G401 (cell line): ENCODE results near the gene REM2. TPM values are rescaled to one million over a fixed set of nuclear protein-coding genes. Genes with fewer than 3 reads are reported as not detected.

Experiments
- DNase-seq: peaks from one replicate; pipeline ENCODE4 v3.0.0-alpha.2; 2015; ENCODE audit warnings: low spot score
- in situ Hi-C: cut with HindIII; loops from 2 replicates; pipeline ENCODE4 v1.10.0; 2016; ENCODE audit warnings: low sequenced_read_pairs, mixed read lengths
- total RNA-seq: library from RNA; depleted of rRNA; stranded (reverse); fragments of >200 nt; shearing (Covaris generic); gene quantifications from 2 replicates; pipeline ENCODE4 v1.2.3, GENCODE V29; 2014; rRNA removed

REM2 gene
- total RNA-seq, result not detected in 2 replicates

- in situ Hi-C loops, result no loop called here
- peak; percentile 36 for DNase-seq
Measured at GRCh38 chr14:22883173-22883976, at the start of gene REM2. Gene REM2, plus strand, starts transcription at chr14:22883222. Its CDS starts 66 bp downstream, at chr14:22883288.

GRCh38 chr14:22835505-22835904 is 47.5 kb upstream of the REM2 start:
- no peak for DNase-seq
- in situ Hi-C loops, result no loop called here

- in situ Hi-C loops, result no loop called here
- DNase-seq, result peak; percentile 63
Measured at GRCh38 chr14:22836301-22837113, 46.5 kb upstream of the REM2 start, which contains the start of gene MMP14. Gene MMP14, plus strand, starts transcription at chr14:22836585. Its CDS starts 233 bp downstream, at chr14:22836818.

- in situ Hi-C loops, result no loop called here
- no peak for DNase-seq
Measured at GRCh38 chr14:22837114-22837749, 45.8 kb upstream of the REM2 start.

- no peak for DNase-seq
- in situ Hi-C loops, result no loop called here
Measured at GRCh38 chr14:22837750-22838538, 45.1 kb upstream of the REM2 start.

- DNase-seq, result no peak
- in situ Hi-C loops, result no loop called here
Measured at GRCh38 chr14:22838631-22839041, 44.4 kb upstream of the REM2 start.

GRCh38 chr14:22839159-22839779 is 43.8 kb upstream of the REM2 start:
- DNase-seq, result no peak
- in situ Hi-C loops, result no loop called here

- DNase-seq, result no peak
- in situ Hi-C loops, result no loop called here
Measured at GRCh38 chr14:22841311-22841710, 41.7 kb upstream of the REM2 start.

GRCh38 chr14:22841769-22842168 is 41.3 kb upstream of the REM2 start:
- in situ Hi-C loops, result no loop called here
- DNase-seq, result no peak

- DNase-seq, result no peak
- in situ Hi-C loops, result no loop called here
Measured at GRCh38 chr14:22842211-22843122, 40.6 kb upstream of the REM2 start.

GRCh38 chr14:22843123-22843925 is 39.7 kb upstream of the REM2 start:
- in situ Hi-C loops, result no loop called here
- no peak for DNase-seq

- in situ Hi-C loops, result no loop called here
- DNase-seq, result no peak
Measured at GRCh38 chr14:22844221-22845102, 38.6 kb upstream of the REM2 start.

GRCh38 chr14:22845103-22845394 is 38.0 kb upstream of the REM2 start:
- no peak for DNase-seq
- in situ Hi-C loops, result no loop called here

- in situ Hi-C loops, result no loop called here
- no peak for DNase-seq
Measured at GRCh38 chr14:22845821-22846625, 37.0 kb upstream of the REM2 start.

GRCh38 chr14:22846811-22847307 is 36.2 kb upstream of the REM2 start:
- no peak for DNase-seq

More at GRCh38 chr14:22846811-22847307, 36.2 kb upstream of the REM2 start:
- in situ Hi-C loops, result no loop called here
